CD14-positive monocyte (primary cell): ENCODE measurements around the gene MILR1. TPM values are rescaled to one million over a fixed set of nuclear protein-coding genes. Genes with fewer than 3 reads are reported as not detected.
"Not testable (repeated sequence)": the region's sequence is repeated elsewhere in the genome, so short reads cannot be mapped to it uniquely, and the experiment has no call there.

Experiments used
- DNase-seq, 3 donors: peaks; one replicate each; pipeline ENCODE4 v3.0.0-alpha.2; 2011 to 2022
- H2AFZ ChIP-seq: 2 replicates; pipeline ENCODE4 v1.6.0; 2012; ENCODE audit warnings: mild to moderate bottlenecking, low read depth, low read length, inconsistent platforms; ENCODE audit not compliant: insufficient read depth, poor library complexity, severe bottlenecking
- H3K27ac ChIP-seq, 2 donors: 1 replicate in 1 of 2; 2 replicates in 1 of 2; pipeline ENCODE4 v1.5.1; 2012 to 2013; ENCODE audit warnings: low read length in 2 of 2, control low read depth in 1 of 2, inconsistent platforms in 1 of 2, low read depth in 1 of 2, mild to moderate bottlenecking in 1 of 2
- H3K27me3 ChIP-seq, 2 donors: one replicate each; pipeline versions ENCODE4 v1.6.0 to v1.6.1; 2011 to 2013; ENCODE audit warnings: low read length in 2 of 2; ENCODE audit not compliant: control insufficient read depth in 2 of 2, insufficient read depth in 2 of 2
- H3K36me3 ChIP-seq, 2 donors: replicated peaks in 1 of 2; 1 replicate in 1 of 2; 2 replicates in 1 of 2; pipeline versions ENCODE4 v1.5.1 to v1.6.1; 2012 to 2013; ENCODE audit warnings: low read length in 2 of 2, control low read depth in 1 of 2, inconsistent platforms in 1 of 2, mild to moderate bottlenecking in 1 of 2; ENCODE audit not compliant: insufficient read depth in 2 of 2, control insufficient read depth in 1 of 2
- H3K4me1 ChIP-seq, 2 donors: 1 replicate in 1 of 2; 2 replicates in 1 of 2; pipeline versions ENCODE4 v1.5.1 to v1.6.1; 2012 to 2013; ENCODE audit warnings: low read length in 2 of 2, control low read depth in 1 of 2, inconsistent platforms in 1 of 2, mild to moderate bottlenecking in 1 of 2, moderate library complexity in 1 of 2; ENCODE audit not compliant: insufficient read depth in 2 of 2, control insufficient read depth in 1 of 2
- H3K4me2 ChIP-seq: replicated peaks from 2 replicates; pipeline ENCODE3; 2012; ENCODE audit warnings: low read length, moderate library complexity, mild to moderate bottlenecking; ENCODE audit not compliant: poor library complexity, severe bottlenecking; ENCODE audit errors: extremely low read depth
- H3K4me3 ChIP-seq, 3 experiments: fragments of 200-600 bp in 1 of 3; sonication (generic) in 1 of 3; replicated peaks in 1 of 3; 1 replicate in 2 of 3; 2 replicates in 1 of 3; pipeline ENCODE4 v1.5.1; 2011 to 2013; ENCODE audit warnings: low read length in 3 of 3, mild to moderate bottlenecking in 3 of 3, control low read depth in 2 of 3, low read depth in 2 of 3, inconsistent platforms in 1 of 3, moderate library complexity in 1 of 3
- H3K79me2 ChIP-seq: 2 replicates; pipeline ENCODE4 v1.6.0; 2012; ENCODE audit warnings: mild to moderate bottlenecking, control low read depth, inconsistent platforms, low read length, moderate library complexity; ENCODE audit not compliant: insufficient read depth
- H3K9ac ChIP-seq: 2 replicates; pipeline ENCODE4 v1.6.0; 2017; ENCODE audit warnings: low read length, mild to moderate bottlenecking; ENCODE audit not compliant: insufficient read depth, poor library complexity, severe bottlenecking
- H3K9me3 ChIP-seq, 2 donors: replicated peaks in 1 of 2; 1 replicate in 1 of 2; 2 replicates in 1 of 2; pipeline versions ENCODE4 v1.5.1 to v1.6.1; 2012 to 2013; ENCODE audit warnings: low read length in 2 of 2, control low read depth in 1 of 2; ENCODE audit not compliant: control insufficient read depth in 1 of 2, insufficient read depth in 1 of 2
- H4K20me1 ChIP-seq: 2 replicates; pipeline ENCODE4 v1.6.0; 2012; ENCODE audit warnings: mild to moderate bottlenecking, low read length, control low read depth, moderate library complexity; ENCODE audit not compliant: insufficient read depth
- H3K27ac Mint-ChIP-seq, 7 donors: one replicate each; pipeline ENCODE4 v1.8.0; 2020; ENCODE audit warnings: mild to moderate bottlenecking in 7 of 7, mixed read lengths in 7 of 7, moderate library complexity in 6 of 7, inconsistent platforms in 2 of 7
- H3K27me3 Mint-ChIP-seq, 3 donors: one replicate each; pipeline ENCODE4 v1.8.0; 2021 to 2022; ENCODE audit warnings: low read depth in 3 of 3, mild to moderate bottlenecking in 3 of 3, mixed read lengths in 3 of 3, moderate library complexity in 3 of 3, inconsistent platforms in 1 of 3
- H3K36me3 Mint-ChIP-seq, 2 donors: one replicate each; pipeline ENCODE4 v1.8.0; 2020; ENCODE audit warnings: mixed read lengths in 2 of 2, inconsistent platforms in 1 of 2, mild to moderate bottlenecking in 1 of 2
- H3K4me1 Mint-ChIP-seq: one replicate; pipeline ENCODE4 v1.8.0; 2020; ENCODE audit warnings: mild to moderate bottlenecking, mixed read lengths
- H3K4me3 Mint-ChIP-seq, 2 donors: one replicate each; pipeline ENCODE4 v1.8.0; 2020; ENCODE audit warnings: mild to moderate bottlenecking in 2 of 2, mixed read lengths in 2 of 2, moderate library complexity in 1 of 2
- H3K9me3 Mint-ChIP-seq, 7 donors: one replicate each; pipeline ENCODE4 v1.8.0; 2020 to 2022; ENCODE audit warnings: mixed read lengths in 7 of 7, mild to moderate bottlenecking in 6 of 7, moderate library complexity in 6 of 7, inconsistent platforms in 2 of 7
- WGBS: methylation state at CpG from one replicate; pipeline ENCODE4 v1.1.5; 2013; ENCODE audit warnings: missing lambda C conversion rate; ENCODE audit not compliant: insufficient coverage; 5-methylcytosine and 5-hydroxymethylcytosine counted together
- intact Hi-C, 2 donors: fragments of 100-400 bp; cut with micrococcal nuclease; formaldehyde crosslinking; loops; one replicate each; pipeline versions ENCODE4 v1.15.0 to v1.15.1; 2023
- polyA plus RNA-seq, 3 donors: library from polyadenylated mRNA; depleted of rRNA in 1 of 3; unstranded in 2 of 3; stranded (reverse) in 1 of 3; fragments of 300-500 nt in 2 of 3; fragments of >200 nt in 1 of 3; fragmentation: Illumina TruSeq in 2 of 3; gene quantifications; 1 replicate in 2 of 3; 2 replicates in 1 of 3; pipeline ENCODE4 v1.2.3, GENCODE V29; 2012 to 2021
- TF ChIP-seq, protein P1 (sequence below): fragments of 200-600 bp; IDR thresholded peaks from one replicate; pipeline ENCODE4 v1.8.0; 2022; ENCODE audit warnings: antibody characterized with exemption, mild to moderate bottlenecking

The MILR1 gene
- polyA plus RNA-seq, 3 donors, result 72.0 to 95.2 (median 81.7) TPM

DNA sequence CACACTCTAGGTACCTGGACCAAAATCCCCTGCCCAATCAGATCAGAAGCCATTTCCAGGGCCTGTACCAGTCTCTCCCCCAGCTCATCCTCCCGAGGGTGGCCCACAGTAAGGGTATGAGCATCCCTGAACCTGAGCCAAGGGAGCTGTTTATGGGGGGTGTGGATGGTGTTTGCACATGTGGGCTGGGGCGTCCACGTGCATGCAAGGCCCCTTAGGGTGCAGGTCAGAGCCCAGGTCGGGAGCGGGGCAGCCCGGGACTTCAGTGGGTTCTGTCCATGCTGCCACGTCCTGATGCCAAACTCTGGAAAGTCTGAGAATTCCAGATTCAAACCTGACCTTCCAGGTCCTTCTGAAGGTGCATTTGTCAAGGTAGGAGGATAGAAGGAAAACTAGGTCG, 9.8 kb downstream of the MILR1 start:
- WGBS, result 98% methylated on average over 6 of the region's 8 CpGs
- intact Hi-C loops, result loop anchor here (5.0 kb wide), 1 partner anchor 36 kb away; no protein-coding TSS in a partner anchor
- H3K79me2 ChIP-seq, result peaks cover 56% of the 10 kb centered on the region
- DNase-seq, result no peak
- H2AFZ ChIP-seq, result no peak overlapping the region
- H3K9ac ChIP-seq, result no peak overlapping the region
- H3K4me3 Mint-ChIP-seq, result no peak overlapping the region
- no peaks in the 10 kb centered on the region for H3K9me3 ChIP-seq
- peaks cover 47 to 76% of the 10 kb centered on the region in 2 donors for H3K36me3 ChIP-seq
- H3K27ac ChIP-seq, result no peak overlapping the region
- H3K4me1 ChIP-seq, result peaks cover 40 to 49% of the 10 kb centered on the region in 2 donors
- peaks cover 0 to 3% (median 0%) of the 10 kb centered on the region in 7 donors for H3K9me3 Mint-ChIP-seq
- TF ChIP-seq, protein P1, sequence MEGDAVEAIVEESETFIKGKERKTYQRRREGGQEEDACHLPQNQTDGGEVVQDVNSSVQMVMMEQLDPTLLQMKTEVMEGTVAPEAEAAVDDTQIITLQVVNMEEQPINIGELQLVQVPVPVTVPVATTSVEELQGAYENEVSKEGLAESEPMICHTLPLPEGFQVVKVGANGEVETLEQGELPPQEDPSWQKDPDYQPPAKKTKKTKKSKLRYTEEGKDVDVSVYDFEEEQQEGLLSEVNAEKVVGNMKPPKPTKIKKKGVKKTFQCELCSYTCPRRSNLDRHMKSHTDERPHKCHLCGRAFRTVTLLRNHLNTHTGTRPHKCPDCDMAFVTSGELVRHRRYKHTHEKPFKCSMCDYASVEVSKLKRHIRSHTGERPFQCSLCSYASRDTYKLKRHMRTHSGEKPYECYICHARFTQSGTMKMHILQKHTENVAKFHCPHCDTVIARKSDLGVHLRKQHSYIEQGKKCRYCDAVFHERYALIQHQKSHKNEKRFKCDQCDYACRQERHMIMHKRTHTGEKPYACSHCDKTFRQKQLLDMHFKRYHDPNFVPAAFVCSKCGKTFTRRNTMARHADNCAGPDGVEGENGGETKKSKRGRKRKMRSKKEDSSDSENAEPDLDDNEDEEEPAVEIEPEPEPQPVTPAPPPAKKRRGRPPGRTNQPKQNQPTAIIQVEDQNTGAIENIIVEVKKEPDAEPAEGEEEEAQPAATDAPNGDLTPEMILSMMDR, result no peak
- H3K27ac Mint-ChIP-seq, result peak overlapping the region in 3 of 7 donors; percentile 31 to 71 (median 53)
- no peak overlapping the region for H3K4me3 ChIP-seq
- no peaks in the 10 kb centered on the region for H3K27me3 ChIP-seq
- H4K20me1 ChIP-seq, result no peaks in the 10 kb centered on the region
- H3K36me3 Mint-ChIP-seq, result peaks cover 61 to 77% of the 10 kb centered on the region in 2 donors
- H3K4me2 ChIP-seq, result no peak overlapping the region
- H3K27me3 Mint-ChIP-seq, result no peaks in the 10 kb centered on the region
- peaks cover 42% of the 10 kb centered on the region for H3K4me1 Mint-ChIP-seq

DNA sequence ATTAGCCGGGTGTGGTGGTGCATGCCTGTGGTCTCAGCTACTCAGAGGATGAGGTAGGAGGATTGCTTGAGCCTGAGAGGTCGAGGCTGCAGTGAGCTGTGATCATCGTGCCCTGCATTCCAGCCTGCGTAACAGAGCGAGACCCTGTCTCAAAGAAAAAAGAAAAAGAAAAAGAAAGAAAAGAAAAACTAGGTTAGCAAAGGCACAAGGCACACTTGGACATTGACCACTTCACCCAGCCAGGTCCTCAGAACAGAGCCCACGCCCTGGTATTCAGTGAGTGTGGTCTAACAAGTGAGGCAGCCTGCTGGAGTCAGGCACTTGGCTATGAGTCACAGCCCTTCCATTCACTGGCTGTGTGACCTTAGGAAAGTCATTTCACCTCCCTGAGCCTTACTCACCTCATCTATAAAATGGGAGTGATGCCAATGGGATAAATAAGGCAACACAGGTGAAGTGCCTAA, 10.4 kb downstream of the MILR1 start:
- Histone ChIP-seq H3K9me3 (no peaks in the 10 kb centered on the region), H3K27me3 (no peaks in the 10 kb centered on the region), H3K79me2 (peaks cover 51% of the 10 kb centered on the region), H3K4me3 (no peak overlapping the region), H3K27ac (peak overlapping the region in 1 of 2 donors; percentile 42), H3K9ac (no peak overlapping the region), H3K4me1 (peaks cover 36 to 43% of the 10 kb centered on the region in 2 donors), H4K20me1 (no peaks in the 10 kb centered on the region), H3K36me3 (peaks cover 45 to 77% of the 10 kb centered on the region in 2 donors), H2AFZ (no peak overlapping the region), H3K4me2 (no peak overlapping the region)
- 100% methylated on average over 1 of the region's 6 CpGs for WGBS
- Mint-ChIP-seq H3K9me3 (peaks cover 0 to 3% (median 0%) of the 10 kb centered on the region in 7 donors), H3K4me1 (peaks cover 37% of the 10 kb centered on the region), H3K4me3 (no peak overlapping the region), H3K27me3 (no peaks in the 10 kb centered on the region), H3K27ac (peak overlapping the region in 1 of 7 donors; percentile 8), H3K36me3 (peaks cover 57 to 78% of the 10 kb centered on the region in 2 donors)
- DNase-seq, result no peak
- TF ChIP-seq, protein P1, result no peak
- intact Hi-C loops, result loop anchor here (5.0 kb wide), 1 partner anchor 37 kb away; no protein-coding TSS in a partner anchor

DNA sequence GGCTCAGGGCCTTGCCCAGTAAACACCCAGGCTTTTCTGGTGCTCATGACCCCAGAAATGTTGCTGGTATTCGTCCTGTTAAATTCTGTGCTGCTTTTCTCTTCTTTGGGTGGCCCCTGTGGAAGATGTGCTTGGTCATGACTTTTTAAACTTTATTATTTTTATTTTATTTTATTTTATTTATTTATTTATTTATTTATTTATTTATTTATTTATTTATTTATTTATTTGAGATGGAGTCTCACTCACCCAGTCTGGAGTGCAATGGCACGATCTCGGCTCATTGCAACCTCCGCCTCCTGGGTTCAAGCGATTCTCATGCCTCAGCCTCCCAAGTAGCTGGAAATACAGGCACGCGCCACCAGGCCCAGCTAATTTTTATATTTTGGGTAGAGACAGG, 10.9 kb downstream of the MILR1 start:
- H3K27me3 Mint-ChIP-seq, H3K9me3 Mint-ChIP-seq, H3K4me2 ChIP-seq, H4K20me1 ChIP-seq, H2AFZ ChIP-seq, H3K27me3 ChIP-seq, H3K4me3 ChIP-seq, H3K9me3 ChIP-seq, H3K9ac ChIP-seq, H3K27ac Mint-ChIP-seq, DNase-seq, H3K4me3 Mint-ChIP-seq: not testable (repeated sequence)
- WGBS, result 100% methylated on average over 5 of the region's 7 CpGs
- Histone ChIP-seq H3K4me1 (peaks cover 32 to 38% of the 10 kb centered on the region in 2 donors), H3K27ac (peak overlapping the region in 1 of 2 donors; percentile 42), H3K36me3 (peaks cover 43 to 77% of the 10 kb centered on the region in 2 donors), H3K79me2 (peaks cover 46% of the 10 kb centered on the region)
- intact Hi-C loops, result loop anchor here (5.0 kb wide), 1 partner anchor 38 kb away; no protein-coding TSS in a partner anchor
- Mint-ChIP-seq H3K4me1 (peaks cover 32% of the 10 kb centered on the region), H3K36me3 (peaks cover 55 to 78% of the 10 kb centered on the region in 2 donors)
